HG03442 (cell line): ENCODE results near the gene ELAVL3.

Experiments
- ATAC-seq: cut with Tn5 transposase; IDR thresholded peaks from one replicate; pipeline ENCODE4 v1.9.1; 2021; ENCODE audit warnings: mild to moderate bottlenecking, moderate library complexity; ENCODE audit not compliant: unreplicated experiment

ELAVL3 gene

GRCh38 chr19:11480715-11481533, at the start of gene ELAVL3:
TSS of gene ELAVL3 (minus strand) at chr19:11481046. CDS start at chr19:11480608, 438 bp downstream.
- no peak for ATAC-seq

DNA sequence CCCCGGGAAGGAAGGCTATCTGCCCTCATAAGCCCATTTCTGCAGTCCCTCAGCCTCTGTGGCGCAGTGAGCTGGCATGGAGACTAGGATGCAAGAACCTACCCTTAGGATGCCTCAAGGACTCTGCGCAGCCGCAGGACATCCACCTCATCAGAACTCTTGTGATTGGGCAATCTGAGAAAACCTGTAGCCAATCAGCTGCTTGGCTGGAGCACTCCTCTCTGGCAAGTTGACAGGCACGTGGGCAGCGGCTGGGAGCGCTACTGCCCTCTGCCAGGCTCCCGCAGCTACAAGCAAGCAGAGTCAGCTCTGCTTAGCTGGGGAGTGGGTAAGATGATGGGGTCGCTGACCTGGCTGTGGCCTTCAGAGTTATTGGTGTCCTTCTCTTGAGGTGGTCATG, 49.6 kb upstream of the ELAVL3 start:
- no peak for ATAC-seq

DNA sequence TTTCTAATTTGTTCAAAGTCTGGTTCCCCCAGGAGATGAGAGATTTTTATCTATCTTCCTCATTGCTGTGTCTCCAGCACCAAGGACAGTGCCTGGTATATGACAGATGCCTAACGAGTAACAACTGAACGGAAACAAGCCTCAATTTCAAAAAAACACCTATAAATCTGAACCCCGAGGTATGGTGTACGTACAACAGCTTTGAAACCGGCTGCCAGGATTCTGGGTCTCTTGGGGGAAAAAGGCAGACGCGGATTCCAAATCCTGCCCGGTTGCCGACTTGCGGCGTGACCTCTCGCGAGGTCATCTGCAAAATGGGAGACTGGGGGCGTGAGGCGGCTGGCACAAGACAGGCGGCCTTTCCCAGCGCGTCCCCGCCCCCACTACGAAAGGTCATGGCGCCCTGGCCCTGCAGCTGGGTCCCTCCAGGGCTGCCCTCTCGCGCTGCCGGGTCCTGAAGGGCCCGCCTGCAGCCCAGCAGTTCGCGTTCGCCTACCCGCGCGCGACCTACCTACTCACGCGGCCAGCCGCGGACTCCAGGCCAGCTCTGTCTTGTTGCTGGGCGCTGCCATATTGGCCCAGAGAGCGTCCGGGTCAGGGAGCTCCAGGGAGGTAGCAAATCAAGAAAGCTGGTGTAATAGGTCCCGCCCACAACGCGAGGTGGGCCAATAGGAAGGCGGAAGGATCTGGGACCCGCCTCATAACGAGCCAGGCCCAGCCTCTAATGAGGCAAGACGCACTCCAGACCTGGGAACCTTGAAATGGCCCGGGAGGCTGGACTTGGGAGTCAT, 47.9 kb upstream of the ELAVL3 start, which contains the start of gene ECSIT:
Gene ECSIT (minus strand): TSS at position 584 of the 791 bp plus-strand sequence. CDS start 9,964 bp downstream, outside the sequence.
- peak; percentile 92 for ATAC-seq

DNA sequence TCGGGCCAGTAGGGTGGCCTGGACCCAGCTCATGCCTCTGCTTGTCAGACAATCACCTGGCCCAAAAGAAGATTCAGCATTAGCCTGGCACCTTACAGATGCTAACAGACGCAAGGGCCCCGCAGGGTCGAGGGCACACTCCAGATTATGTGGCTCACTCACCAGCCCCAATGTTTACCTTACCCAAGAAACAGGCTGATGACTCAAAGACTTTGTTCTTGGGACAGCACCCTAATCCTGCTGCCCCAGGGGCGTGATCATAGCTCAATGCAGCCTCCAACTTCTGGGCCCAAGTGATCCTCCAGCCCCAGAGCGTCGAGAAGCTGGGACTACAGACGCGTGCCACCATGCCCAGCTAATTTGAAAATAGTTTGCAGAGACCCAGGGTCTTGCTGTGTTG, 38.3 kb upstream of the ELAVL3 start:
- ATAC-seq, result no peak

- no peak for ATAC-seq
Measured at GRCh38 chr19:11513946-11514345, 33.1 kb upstream of the ELAVL3 start.

GRCh38 chr19:11510444-11510843, 29.6 kb upstream of the ELAVL3 start:
- no peak for ATAC-seq

GRCh38 chr19:11507370-11508078, 26.7 kb upstream of the ELAVL3 start:
- no peak for ATAC-seq

DNA sequence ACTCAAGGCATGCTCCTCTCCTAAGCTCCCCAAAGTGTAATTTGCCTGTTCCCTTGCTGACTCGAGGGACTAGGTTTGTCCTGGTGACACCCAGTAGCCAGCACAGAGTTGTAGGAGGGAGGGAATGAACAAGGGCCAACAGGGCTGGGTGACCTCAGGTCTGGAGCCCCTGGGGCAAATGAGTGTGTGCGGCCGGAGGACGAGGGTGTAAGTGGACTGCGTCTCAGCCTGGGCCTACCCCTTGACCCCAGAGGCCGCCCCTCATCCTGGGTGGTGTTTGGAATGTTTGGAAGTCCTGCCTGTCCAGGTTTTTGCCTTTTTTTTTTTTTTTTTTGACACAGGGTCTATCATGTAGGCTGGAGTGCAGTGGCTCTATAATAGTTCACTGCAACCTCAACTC, 26.1 kb upstream of the ELAVL3 start:
- no peak for ATAC-seq

GRCh38 chr19:11506101-11506555, 25.3 kb upstream of the ELAVL3 start:
- peak; percentile 25 for ATAC-seq

- peak; percentile 52 for ATAC-seq
Measured at GRCh38 chr19:11505504-11506100, 24.8 kb upstream of the ELAVL3 start, which contains the start of gene ZNF653. TSS of gene ZNF653 (minus strand) at chr19:11505839. CDS start at chr19:11505786, 53 bp downstream.

GRCh38 chr19:11505032-11505503, 24.2 kb upstream of the ELAVL3 start:
- ATAC-seq, result peak; percentile 84

DNA sequence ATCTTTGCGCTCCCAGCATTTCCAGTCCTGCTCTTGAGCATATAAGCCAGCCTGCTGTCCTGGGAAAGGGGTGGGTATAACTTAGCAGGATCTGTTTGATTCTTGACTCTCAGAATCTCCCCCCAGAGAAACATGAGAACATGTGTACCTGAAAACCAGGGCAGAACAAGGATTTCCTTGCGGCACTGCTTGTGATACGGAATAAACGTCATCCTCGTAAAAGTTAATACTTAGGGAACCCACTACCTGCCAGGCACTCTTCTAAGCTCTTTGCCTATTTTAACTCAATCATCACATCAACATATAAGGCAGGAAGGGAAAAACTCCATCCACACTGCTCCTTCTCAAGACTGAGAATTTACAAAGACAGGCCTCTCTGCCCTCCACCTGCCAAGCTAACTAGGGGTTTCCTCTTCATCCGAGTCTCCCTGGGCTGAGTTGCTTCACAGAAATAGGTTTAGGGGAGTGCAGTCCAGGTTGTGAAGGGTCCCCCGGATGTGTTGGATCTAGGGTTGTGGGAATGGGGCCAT, 23.7 kb upstream of the ELAVL3 start:
- ATAC-seq, result no peak

DNA sequence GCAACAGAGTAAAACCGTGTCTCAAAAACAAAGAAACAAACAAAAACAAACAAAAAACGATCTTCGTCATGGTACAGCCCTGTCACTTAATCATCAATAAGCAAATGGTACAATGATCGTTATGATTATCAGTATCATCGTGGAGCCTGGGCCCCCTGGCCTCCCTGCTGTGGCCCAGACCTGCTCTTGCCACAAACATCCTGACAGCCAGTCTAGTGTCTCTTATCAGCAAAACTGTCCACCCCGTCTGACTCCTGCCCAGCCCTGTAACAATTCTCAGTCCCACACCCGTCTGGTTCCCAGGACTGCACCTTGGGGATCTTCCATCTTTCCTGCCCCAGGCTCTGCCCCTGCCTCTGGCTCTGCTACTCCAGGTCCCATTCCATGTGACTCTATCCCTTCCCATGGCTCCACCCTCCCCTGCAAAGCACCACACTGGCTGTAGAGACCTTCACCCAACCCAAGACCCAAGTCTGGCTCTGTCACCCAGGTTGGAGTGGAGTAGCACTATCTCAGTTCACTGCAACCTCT, 19.1 kb upstream of the ELAVL3 start:
- no peak for ATAC-seq

GRCh38 chr19:11499220-11499726, 18.4 kb upstream of the ELAVL3 start:
- no peak for ATAC-seq

- no peak for ATAC-seq
Measured at GRCh38 chr19:11496391-11497163, 15.7 kb upstream of the ELAVL3 start.

- no peak for ATAC-seq
Measured at GRCh38 chr19:11495885-11496284, 15.0 kb upstream of the ELAVL3 start.

- ATAC-seq, result no peak
Measured at GRCh38 chr19:11495481-11495880, 14.6 kb upstream of the ELAVL3 start.

DNA sequence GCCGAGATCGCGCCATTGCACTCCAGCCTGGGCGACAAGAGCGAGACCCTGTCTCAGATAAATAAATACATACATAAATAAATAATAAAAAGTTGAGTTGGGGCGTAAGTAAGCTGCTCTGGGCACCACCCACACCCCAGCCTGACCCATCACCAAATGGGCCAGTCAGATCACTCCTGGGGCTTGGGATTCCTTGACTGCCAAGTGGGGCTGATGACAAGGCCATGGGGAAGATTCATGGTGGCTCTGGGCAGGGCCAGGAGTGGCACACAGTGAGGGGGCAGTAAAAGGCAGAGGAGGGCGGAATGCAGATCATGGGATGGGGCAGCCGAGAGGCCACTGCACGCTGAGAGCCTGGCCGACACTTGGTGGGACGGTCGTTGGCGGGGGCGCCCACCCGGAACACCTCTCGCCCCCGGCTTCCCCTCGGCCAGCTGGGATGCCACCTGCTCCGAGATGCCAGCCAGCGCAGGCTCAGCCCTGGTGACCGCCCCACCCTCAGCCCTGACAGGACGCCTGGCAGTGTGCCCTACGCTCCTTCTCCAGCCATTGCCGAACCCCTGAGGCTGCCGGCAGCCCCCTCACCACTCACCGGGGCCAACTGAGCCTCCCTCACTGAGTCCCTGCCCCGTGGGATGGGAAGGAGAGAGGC, 13.9 kb upstream of the ELAVL3 start:
- ATAC-seq, result no peak
